GM12874 (cell line): Measurements from ENCODE around the gene ASB13.

ENCODE experiments used
- CTCF ChIP-seq: IDR thresholded peaks from 2 replicates; pipeline ENCODE4 v1.5.1; 2011; ENCODE audit warnings: low read depth, mild to moderate bottlenecking, control low read depth, low read length, moderate library complexity; ENCODE audit not compliant: insufficient read depth

Gene ASB13

DNA sequence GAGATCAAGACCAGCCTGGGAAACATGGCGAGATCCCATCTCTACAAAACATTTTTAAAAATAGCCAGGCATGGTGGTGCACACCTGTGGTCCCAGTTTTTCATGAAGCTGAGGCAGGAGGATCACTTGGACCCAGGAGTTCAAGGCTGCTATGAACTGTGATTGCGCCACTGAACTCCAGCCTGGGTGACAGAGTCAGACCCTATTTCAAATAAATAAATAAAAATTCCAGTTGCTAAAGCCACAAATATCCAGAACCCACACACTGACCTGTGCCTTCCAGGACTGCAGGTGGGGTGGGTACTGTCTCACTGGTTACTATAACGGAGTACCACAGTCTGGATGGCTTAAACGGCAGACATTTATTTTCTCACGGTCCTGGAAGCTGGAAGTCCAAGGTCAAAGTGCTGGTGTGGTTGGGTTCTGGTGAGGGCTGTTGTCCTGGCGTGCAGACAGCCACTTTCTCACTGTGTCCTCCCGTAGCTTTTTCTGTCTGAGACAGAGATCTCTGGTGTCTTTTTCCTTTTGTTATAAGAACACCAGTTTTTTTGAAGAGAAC, 38.8 kb downstream of the ASB13 start:
- no peak for TF ChIP-seq CTCF

- TF ChIP-seq CTCF, result no peak
These were observed 40.2 kb downstream of the ASB13 start for GRCh38 chr10:5625992-5626777.

GRCh38 chr10:5624701-5625100, 41.7 kb downstream of the ASB13 start:
- no peak for TF ChIP-seq CTCF

DNA sequence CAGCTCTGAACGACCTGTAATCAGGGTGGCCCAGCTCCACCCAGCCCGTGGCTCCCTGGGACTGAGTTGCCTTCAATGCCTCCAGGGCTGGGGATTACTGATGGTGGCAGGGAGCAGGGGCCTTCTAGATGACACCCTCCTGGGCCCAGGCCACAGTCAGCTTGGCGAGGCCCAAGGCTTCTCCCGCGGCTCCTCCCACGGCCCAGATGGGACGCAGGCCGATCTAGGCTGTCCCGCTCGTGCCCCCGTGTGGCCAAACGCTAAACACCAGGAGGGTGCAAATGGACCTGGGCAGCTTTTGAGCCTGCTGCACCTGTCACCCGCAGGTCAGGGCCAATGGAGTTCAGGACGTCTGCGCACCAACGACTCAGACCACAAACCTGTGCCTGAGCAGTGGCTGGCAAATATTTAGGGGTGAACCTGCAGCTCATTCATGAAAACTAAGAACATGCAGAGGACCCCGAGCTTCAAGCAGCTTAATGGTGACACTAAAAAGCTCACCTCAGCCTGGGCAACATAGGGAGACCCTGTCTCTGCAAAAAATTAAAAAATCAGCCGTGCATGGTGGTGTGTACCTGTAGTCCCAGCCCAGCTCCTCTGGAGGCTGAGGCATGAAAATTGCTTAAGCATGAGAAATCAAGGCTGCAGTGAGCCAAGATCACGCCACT, 43.2 kb downstream of the ASB13 start:
- TF ChIP-seq CTCF, result peak; percentile 89

DNA sequence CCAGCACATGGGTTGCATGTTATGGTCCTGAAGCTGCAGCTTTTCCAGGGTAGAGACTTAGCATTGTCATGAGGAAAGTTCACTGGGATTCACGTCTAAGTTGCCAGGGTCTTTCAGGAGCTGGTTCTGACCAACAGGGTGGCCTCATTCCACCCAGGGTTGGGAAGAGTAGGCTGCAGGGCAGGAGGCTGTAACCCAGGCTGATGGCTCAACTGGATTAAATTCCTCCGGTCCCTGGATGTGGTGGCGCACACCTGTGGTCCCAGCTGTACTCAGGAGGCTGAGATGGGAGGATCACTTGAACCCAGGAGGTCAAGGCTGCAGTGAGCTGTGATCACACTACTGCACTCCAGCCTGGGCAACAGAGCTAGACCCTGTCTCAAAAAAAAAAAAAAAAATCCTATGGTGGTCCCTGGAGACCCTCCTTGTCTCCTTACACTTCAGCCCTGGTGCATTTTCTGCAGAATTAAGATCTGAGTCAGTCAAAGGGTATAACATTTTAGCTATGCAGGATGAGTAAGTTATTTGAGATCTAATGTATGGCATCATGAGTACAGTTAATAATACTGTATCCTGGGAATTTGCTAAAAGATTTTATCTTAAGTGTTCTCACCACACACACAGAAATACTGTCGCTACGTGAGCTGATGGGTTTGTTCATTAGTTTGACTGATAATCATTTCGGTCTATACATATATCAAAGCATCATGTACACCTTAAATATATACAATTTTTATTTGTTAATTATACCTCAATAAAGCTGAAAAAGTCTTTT, 44.0 kb downstream of the ASB13 start:
- TF ChIP-seq CTCF, result no peak

DNA sequence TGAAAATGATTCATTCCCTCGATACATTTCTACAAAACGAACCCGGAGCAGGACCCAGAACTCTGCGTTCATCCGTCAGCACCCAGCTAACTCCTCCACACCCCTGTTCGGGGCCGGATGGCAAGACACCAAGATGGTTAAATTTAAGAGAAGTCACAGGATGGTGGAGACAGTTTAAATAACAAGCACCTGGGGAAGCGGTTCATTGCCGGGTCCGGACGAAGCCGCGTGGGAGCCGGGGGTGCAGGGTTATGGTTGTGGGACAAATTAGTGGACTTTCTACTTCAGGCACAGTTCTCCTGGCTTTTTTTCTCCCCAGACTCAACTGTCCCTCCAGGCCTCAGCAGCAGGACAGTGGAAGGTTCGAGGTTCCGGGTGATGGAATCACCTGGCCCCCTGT, 45.4 kb downstream of the ASB13 start:
- no peak for TF ChIP-seq CTCF

- TF ChIP-seq CTCF, result no peak
These were observed 46.1 kb downstream of the ASB13 start for GRCh38 chr10:5620223-5620721.
